Measurements from ENCODE around the gene IL25.

IL25 gene

DNA sequence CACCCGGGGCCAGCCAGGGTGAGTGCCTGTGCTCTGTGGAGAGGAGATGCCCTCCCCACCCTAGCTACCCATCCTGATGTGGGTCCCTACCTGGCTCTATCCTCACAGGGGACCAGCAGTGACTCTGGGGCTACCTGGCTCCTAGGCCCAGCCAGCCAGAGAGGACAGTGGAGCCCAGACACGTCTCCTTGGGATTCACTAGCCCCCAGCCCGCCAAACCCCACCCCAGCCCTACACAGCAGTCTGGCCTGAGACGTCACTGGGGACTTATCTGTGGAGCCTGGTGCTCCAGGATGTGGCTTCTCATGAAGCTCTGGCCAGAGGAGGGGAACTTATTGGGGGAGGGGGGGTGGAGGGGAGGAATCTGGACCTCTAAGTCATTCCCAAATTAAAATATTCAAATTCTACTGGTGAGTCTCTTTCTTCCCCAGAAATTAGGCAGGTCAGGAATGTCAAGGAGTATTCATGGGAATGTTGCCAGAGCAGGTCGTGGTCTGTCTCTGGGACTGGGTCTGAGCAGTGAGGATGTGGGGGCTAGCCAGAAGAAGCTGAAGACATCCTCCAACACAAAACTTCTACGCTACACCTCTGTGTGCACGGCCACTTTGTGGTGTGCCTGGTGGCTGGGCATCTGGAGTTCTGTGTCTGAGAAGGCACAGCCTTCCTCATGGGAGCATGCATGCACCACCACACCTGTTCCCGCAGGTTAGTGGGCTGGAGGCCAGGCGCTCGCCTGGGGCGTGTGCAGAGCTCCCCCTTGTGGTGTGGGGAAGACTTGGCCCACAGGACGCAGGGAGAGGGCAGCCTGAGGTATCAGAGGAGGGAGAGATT lies 7.0 kb downstream of the IL25 start:
- TF ChIP-seq, protein P1, sequence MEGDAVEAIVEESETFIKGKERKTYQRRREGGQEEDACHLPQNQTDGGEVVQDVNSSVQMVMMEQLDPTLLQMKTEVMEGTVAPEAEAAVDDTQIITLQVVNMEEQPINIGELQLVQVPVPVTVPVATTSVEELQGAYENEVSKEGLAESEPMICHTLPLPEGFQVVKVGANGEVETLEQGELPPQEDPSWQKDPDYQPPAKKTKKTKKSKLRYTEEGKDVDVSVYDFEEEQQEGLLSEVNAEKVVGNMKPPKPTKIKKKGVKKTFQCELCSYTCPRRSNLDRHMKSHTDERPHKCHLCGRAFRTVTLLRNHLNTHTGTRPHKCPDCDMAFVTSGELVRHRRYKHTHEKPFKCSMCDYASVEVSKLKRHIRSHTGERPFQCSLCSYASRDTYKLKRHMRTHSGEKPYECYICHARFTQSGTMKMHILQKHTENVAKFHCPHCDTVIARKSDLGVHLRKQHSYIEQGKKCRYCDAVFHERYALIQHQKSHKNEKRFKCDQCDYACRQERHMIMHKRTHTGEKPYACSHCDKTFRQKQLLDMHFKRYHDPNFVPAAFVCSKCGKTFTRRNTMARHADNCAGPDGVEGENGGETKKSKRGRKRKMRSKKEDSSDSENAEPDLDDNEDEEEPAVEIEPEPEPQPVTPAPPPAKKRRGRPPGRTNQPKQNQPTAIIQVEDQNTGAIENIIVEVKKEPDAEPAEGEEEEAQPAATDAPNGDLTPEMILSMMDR (IDR thresholded peaks at IDR 0.05): peak; percentile 78
- no peak overlapping the region for H3K4me3 ChIP-seq
- DNase-seq (ENCODE audit: low spot score): no peak
- no peak overlapping the region for H3K27ac ChIP-seq

DNA sequence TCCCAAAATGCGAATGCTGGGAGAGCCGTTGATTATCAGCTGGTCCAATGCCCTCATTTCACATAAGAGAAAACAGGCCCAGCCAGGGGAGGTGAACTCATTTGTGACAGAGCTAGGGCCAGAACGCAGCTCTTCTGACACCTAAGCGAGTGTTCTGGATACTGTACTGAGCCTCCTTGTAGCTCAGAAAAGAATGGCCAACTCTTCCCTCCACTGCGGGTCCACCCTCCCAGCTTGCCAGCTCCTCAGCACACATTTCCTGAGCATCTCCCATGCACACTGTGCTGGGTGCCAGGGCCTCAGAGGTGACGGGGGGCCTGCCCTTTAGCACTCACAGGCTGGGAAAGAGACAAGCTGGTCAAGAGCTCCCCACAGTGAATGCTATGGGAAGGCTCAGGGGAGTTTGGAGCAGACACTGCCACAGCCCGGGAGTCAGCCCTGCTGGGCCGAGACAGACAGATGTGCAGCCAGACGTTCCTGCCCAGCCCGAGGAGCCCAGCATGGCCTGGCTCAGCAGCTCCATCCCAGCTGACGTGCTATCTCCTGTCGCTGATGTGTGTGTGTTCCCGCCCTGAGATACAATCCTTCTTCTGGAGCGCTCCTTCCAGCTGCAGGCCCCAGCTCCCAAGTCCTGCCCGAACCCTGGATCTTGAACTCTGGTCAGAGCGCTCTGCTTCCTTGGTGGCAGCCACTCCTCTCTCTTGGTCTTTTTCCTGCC lies 7.7 kb downstream of the IL25 start:
- TF ChIP-seq, protein P1 (IDR thresholded peaks at IDR 0.05): no peak
- Histone ChIP-seq H3K27ac (peak overlapping the region in 1 of 2 donors; percentile 25), H3K4me3 (no peak overlapping the region)
- DNase-seq (ENCODE audit: low spot score): no peak

DNA sequence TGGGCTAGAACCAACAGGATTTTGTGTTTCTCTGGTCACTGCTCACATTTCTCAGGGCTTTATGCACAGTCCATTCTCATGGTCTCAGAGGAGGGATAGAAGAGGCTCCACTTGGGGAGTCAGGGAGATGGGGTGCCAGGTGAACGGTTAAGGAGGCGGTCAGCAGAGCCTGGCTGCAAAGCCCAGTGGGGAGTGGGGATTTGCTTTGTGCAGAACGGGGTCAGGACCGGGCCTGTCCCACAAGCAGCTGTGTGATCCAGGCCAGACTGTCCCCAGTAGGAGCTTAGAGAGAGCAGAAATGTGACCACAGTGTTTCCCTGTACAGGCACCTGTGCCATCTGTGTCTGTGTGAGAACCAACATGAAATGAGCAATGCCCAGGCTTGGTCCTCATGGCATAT lies 8.4 kb downstream of the IL25 start:
- no peak overlapping the region for H3K27ac ChIP-seq
- no peak for DNase-seq (ENCODE audit: low spot score)
- no peak overlapping the region for H3K4me3 ChIP-seq
- TF ChIP-seq, protein P1 (IDR thresholded peaks at IDR 0.05): no peak

DNA sequence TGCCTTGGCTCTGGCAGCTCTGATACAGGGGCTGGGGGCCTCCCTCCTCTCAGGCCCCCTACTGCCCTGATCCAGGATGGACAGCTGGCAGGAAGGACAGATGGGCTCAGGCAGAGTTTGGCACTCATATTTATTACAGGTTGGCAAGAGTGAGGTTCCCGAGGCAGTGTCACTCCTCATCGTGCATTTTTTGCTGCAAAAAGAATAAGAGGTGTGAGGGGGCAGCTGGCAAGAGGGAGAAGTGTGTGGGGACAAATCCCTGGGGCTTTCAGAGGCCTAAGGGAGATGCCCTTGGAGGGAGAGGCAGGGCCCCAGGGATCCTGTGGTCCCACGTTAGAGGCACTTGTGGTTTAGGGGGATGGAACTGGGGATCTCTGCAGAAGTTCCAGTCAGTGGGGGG lies 9.3 kb downstream of the IL25 start:
- H3K27ac ChIP-seq: no peak overlapping the region
- no peak overlapping the region for H3K4me3 ChIP-seq
- no peak for DNase-seq (ENCODE audit: low spot score)
- TF ChIP-seq, protein P1 (IDR thresholded peaks at IDR 0.05): no peak

DNA sequence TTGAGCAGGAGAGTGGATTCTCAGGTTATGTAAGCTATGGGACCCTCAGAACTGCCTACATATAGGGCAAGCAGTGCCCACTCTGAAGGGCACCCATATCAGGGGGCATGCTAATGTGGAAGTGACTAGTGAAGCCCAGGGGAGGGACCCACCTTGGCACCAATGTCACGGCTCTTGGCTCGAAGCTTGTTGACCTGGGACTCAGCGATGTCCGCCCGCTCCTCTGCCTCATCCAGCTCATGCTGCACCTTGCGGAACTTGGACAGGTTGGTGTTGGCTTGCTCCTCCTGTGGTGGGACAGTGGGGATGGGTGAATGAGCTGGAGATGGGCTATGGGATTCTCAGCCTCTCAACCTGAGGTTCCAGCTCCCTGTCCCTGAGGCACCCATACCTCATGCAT lies 9.7 kb downstream of the IL25 start:
- TF ChIP-seq, protein P1 (IDR thresholded peaks at IDR 0.05): no peak
- no peak overlapping the region for H3K27ac ChIP-seq
- H3K4me3 ChIP-seq: no peak overlapping the region
- no peak for DNase-seq (ENCODE audit: low spot score)

DNA sequence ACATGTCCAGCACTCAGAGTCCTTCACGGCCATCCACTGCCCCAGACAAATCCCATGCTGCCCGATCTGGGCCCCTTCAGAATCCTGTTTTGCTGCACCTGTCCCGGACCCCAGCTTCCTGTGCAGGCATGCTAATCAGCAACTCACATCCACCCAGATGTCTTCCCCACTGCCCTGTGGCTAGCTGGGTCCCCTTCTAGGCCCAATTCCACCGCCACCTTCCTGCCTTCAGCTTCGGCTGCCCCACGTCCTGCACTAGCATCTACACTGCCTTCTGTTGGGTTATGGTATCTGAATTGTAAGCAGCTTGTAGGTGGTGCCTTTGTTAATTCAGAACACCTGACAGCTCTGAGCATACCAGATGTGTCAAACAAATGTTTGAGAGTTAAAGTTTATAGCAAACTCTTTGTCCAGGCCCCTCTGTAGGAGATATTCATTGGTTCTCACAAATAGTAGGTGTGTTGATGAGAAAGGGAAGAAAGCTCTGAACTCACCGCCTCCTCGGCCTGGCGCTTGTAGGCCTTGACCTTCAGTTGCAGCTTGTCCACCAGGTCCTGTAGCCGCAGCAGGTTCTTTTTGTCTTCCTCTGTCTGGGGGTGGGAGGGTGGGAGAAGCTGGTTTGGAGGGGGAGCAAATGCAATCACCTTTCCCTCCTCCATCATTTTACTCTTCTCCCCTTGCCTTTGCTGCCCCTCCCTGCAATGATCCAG lies 10.3 kb downstream of the IL25 start:
- Histone ChIP-seq H3K27ac (no peak overlapping the region), H3K4me3 (no peak overlapping the region)
- DNase-seq (ENCODE audit: low spot score): no peak
- TF ChIP-seq, protein P1 (IDR thresholded peaks at IDR 0.05): no peak
